ENCODE results near the gene CES2.
"Not testable (repeated sequence)": the region's sequence is repeated elsewhere in the genome, so short reads cannot be mapped to it uniquely, and the experiment has no call there.

The CES2 gene, protein sequence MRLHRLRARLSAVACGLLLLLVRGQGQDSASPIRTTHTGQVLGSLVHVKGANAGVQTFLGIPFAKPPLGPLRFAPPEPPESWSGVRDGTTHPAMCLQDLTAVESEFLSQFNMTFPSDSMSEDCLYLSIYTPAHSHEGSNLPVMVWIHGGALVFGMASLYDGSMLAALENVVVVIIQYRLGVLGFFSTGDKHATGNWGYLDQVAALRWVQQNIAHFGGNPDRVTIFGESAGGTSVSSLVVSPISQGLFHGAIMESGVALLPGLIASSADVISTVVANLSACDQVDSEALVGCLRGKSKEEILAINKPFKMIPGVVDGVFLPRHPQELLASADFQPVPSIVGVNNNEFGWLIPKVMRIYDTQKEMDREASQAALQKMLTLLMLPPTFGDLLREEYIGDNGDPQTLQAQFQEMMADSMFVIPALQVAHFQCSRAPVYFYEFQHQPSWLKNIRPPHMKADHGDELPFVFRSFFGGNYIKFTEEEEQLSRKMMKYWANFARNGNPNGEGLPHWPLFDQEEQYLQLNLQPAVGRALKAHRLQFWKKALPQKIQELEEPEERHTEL

DNA sequence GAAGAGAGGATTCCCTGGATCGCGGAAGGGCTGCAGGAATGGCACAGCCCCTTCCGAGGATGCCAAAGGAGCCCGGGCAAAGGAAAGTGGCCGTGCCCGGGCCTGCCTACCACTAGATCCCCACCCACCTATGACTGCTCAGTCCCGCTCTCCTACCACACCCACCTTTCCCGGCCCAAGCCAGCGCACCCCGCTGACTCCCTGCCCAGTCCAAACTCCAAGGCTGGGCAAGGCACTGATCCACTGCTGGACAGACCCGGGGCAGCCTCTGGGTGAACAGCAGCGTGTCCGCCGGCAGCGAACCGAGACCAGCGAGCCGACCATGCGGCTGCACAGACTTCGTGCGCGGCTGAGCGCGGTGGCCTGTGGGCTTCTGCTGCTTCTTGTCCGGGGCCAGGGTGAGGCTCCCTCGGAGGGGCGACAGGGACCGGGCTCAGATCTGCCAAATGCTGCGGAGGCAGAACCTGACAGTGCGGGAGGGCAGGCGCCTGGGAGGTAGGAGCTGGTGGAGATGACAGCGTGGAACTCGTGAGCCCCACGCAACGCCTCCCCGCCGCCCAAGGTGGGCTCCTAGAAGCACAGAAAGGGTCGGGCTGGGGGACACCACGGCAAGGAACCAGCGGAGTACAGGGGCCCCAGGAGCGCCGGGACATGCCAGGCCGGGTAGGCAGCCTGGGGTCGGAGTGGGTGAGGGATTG, at the start of gene CES2:
Gene CES2 (plus strand): TSS at position 203 of the 698 bp plus-strand sequence. CDS start 120 bp downstream, at position 323.
- peak within 1 kb of the TSS; percentile 98 to 100 for H3K4me3 Mint-ChIP-seq
- H3K27ac Mint-ChIP-seq: peak within 1 kb of the TSS; percentile 97 to 99
- H3K27me3 Mint-ChIP-seq: no peaks in the 10 kb centered on the region
- no peak for ATAC-seq
- peaks cover 73% of the 10 kb centered on the region for H3K4me1 Mint-ChIP-seq
- H3K9me3 Mint-ChIP-seq: no peaks in the 10 kb centered on the region
- no peak for DNase-seq

DNA sequence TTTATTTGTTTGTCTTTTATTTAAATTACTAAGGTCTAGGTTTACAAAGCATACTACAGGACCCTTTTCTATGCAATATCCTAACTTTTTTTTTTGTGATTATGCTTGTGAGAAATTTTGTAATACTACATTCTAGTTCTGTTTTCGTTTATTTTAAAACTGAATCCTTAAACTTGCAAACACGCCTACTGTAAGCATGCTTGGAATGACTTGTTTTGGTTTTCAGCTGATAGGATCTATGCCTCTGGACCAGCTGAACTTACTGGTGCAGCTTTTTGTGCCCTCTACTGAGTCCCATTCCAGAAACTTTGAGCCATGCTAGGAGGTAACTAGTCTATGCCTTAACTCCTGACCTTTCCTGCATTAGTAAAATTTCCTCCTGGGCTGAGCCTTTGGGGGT, 49.0 kb upstream of the CES2 start:
- Mint-ChIP-seq H3K27me3 (no peaks in the 10 kb centered on the region), H3K9me3 (no peaks in the 10 kb centered on the region), H3K4me3 (no peak overlapping the region), H3K27ac (no peak overlapping the region), H3K4me1 (peaks cover 56% of the 10 kb centered on the region)
- DNase-seq (no peak), ATAC-seq (no peak)

DNA sequence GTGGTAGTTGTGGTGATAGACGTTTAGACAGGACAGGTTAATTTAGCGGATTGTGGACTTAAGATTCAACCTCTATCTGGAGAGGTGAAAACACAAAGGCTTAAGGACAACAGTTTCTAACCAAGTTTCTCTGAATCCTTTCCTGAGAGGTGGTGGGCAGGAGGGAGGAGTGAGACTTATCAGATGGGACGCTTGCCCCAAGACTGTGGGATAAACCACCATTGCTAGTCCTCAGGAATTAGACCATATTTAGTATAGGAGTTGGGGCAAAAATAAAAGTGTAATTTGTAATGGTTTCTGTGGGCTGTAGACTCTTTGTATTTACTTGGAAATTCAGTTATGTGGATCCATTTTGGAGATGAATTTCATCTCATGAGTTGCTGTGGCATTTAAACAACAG, 48.4 kb upstream of the CES2 start:
- Mint-ChIP-seq H3K4me3 (no peak overlapping the region), H3K9me3 (no peaks in the 10 kb centered on the region), H3K4me1 (peaks cover 52% of the 10 kb centered on the region), H3K27me3 (no peaks in the 10 kb centered on the region), H3K27ac (no peak overlapping the region)
- ATAC-seq (no peak), DNase-seq (no peak)

DNA sequence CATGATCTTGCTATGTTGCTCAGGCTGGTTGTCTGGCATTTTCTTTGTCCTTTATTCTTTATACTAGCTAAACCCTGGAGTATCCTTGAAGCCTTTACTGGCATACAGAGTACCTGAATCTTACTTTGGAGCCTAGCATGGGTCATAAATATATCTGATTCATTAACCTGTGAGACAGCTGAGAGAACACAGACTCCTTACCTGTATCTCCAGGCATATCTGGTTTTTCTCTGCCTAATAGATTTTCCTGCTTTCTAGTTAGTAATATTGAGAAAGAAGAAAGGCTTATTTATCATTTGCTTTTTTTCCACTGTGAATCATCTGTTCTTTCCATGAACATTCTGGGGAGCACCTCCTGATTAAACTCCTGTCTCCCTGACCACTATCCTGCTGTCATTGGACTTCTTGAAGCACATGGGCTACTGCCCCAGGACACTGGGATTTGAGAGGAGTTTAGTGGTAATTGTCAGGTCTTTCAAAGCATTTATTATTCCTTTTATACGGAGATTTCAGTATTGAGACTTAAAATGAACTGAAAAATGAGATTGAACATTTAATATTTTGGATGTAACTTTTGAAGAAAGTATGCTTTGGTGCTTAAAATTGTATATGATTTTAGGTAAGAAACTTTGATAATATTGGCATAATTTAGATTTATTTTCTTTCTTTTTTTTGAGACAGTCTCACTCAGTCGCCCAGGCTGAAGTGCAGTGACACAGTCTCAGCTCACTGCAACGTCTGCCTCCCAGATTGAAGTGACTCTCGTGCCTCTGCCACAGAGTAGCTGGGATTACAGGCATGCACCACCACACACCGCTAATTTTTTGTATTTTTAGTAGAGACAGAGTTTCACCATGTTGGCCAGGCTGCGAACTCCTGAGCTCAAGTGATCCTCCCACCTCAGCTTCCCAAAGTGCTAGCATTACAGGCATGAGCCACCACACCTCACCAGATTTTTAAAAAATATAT, 46.4 kb upstream of the CES2 start:
- DNase-seq (no peak), ATAC-seq (no peak)
- peaks cover 52% of the 10 kb centered on the region for H3K4me1 Mint-ChIP-seq
- H3K27me3 Mint-ChIP-seq: no peaks in the 10 kb centered on the region
- no peaks in the 10 kb centered on the region for H3K9me3 Mint-ChIP-seq
- peak overlapping the region; percentile 59 to 79 for H3K27ac Mint-ChIP-seq
- no peak overlapping the region for H3K4me3 Mint-ChIP-seq

DNA sequence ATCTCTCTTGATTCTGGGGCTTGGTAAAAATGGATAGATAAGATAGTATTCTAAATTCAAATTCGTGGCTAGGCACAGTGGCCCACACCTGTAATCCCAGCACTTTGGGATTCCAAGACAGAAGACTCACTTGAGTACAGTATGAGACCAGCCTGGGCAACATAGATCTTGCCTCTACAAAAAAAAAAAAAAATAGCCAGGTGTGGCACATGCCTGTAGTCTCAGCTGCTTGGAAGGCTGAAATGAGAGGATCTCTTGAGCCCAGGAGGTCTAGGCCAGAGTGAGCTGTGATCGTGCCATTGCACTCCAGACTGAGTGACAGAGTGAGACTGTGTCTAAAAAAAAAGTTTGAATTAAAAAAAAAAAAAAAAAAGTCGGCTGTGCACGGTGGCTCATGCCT, 45.7 kb upstream of the CES2 start:
- Mint-ChIP-seq H3K4me1 (peaks cover 48% of the 10 kb centered on the region), H3K27me3 (no peaks in the 10 kb centered on the region)

DNA sequence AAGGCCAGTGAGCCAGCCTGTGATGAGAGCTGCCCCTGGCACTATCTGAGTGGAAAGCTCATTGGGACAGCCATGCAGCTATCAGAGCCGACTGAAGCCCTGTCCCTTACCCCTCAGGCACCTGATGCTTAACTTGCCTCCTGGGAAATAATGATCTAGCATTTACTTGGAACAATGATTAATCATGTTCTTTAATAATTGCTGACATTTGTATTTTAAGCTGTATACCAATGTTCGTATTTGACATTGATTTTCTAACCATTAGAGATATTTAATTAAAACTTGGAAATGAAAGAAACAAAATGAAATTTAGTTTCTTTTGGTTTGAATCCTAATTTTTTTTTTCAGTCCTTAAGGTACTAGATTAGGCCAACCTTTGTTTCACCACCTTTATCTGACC, 44.5 kb upstream of the CES2 start:
- DNase-seq: no peak
- Mint-ChIP-seq H3K27me3 (no peaks in the 10 kb centered on the region), H3K9me3 (no peaks in the 10 kb centered on the region), H3K4me1 (peaks cover 48% of the 10 kb centered on the region), H3K27ac (no peak overlapping the region), H3K4me3 (no peak overlapping the region)
- no peak for ATAC-seq

More for the DNA sequence above, 45.7 kb upstream of the CES2 start:
- DNase-seq: no peak
- no peak overlapping the region for H3K4me3 Mint-ChIP-seq
- no peaks in the 10 kb centered on the region for H3K9me3 Mint-ChIP-seq
- H3K27ac Mint-ChIP-seq: peak overlapping the region; percentile 55 to 59
- ATAC-seq: no peak

DNA sequence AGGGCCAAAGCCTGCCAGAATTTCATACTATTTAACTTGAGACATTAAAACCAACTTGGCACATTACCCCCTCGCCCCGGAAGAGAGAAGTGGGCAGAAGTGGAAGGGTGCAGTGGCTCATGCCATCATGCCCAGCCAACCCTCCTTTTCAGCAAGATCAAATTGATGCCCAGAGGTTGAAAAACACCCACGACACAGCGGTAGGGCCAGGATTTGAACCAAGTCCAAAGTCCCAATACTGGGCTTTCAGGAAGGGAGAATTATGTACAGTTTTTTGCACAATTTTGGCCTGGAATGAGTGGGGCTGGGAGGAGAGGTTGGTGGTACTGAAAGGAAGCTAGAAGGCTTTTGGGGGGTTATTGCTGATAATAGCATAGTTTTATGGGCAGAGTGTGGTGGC, 44.0 kb upstream of the CES2 start:
- Mint-ChIP-seq H3K27ac (no peak overlapping the region), H3K9me3 (no peaks in the 10 kb centered on the region)

DNA sequence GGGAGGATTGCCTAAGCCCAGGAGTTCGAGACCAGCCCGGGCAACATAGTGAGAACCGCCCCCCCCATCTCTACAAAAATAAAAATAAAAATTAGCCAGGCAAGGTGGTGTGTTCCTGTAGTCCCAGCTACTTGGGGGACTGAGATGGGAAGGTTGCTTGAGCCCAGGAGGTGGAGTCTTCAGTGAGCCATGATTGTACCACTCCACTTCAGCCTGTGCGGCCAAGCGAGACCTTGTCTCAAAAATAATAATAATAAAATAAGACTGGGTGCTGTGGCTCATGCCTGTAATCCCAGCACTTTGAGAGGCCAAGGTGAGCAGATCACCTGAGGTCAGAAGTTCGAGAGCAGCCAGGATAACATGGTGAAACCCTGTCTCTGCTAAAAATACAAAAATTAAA, 43.5 kb upstream of the CES2 start:
- DNase-seq (no peak), ATAC-seq (no peak)
- H3K4me1 Mint-ChIP-seq: peaks cover 46% of the 10 kb centered on the region
- H3K9me3 Mint-ChIP-seq: no peaks in the 10 kb centered on the region
- no peaks in the 10 kb centered on the region for H3K27me3 Mint-ChIP-seq
- no peak overlapping the region for H3K27ac Mint-ChIP-seq
- no peak overlapping the region for H3K4me3 Mint-ChIP-seq

More for the DNA sequence above, 44.0 kb upstream of the CES2 start:
- DNase-seq (no peak), ATAC-seq (no peak)
- peaks cover 50% of the 10 kb centered on the region for H3K4me1 Mint-ChIP-seq
- no peaks in the 10 kb centered on the region for H3K27me3 Mint-ChIP-seq
- no peak overlapping the region for H3K4me3 Mint-ChIP-seq

DNA sequence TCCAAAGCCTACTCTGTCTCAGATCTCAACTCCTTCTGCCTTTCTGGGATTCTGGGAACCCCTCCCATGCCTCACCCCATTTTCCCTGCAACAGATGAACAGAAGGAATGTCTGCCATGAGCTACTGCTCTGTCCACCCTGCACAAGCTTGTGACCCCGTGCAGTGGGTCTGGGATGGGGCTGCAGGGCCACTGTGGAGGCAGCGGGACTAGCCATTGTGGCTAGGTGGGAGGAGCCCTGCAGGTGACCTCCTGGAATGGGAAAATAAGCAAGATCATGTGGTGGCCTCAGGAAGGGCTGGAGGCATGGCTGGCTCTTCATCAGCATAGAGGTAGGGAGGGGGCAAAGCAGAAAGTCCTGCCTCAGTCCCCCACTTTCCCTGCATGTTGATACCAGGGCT, 41.3 kb upstream of the CES2 start:
- ATAC-seq: no peak
- Mint-ChIP-seq H3K27ac (no peak overlapping the region), H3K27me3 (no peaks in the 10 kb centered on the region), H3K9me3 (no peaks in the 10 kb centered on the region), H3K4me1 (peaks cover 25% of the 10 kb centered on the region), H3K4me3 (no peak overlapping the region)
- DNase-seq: no peak

DNA sequence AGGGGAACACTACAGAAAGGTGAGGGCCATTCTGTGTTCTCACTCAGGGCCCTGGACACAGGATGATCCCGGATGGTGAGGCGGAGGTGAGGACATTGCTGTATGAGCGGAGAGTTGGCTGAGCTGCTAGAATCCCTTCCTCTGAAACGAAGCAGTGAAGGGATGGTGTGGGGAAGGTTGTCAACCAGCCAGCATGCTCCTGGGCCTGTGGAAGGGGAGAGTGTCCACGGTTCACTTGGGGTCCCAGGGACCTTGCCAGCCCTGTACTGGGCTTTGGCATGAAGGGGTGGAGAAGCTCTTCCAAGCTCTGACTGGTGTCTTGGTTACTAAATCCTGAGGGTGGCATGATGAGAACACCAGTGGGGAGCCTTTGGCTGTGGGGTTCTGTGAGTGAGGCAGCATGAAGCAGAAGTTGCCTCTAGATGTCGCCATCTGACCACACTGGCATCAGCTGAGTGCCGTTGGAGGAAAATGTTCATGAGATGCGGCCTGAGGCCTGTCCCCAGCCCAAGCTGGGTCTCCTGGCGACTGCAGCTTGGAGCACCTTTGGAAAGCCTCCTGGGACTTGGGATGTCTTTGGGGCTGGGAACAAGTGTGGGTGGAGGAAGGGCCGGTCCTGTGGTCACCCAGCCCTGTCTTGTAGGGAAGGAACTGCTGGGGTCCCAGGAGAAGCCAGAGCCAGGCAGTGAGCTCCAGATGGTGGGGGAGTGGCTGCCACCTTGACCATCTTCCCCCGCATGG, 40.2 kb upstream of the CES2 start:
- no peak overlapping the region for H3K4me3 Mint-ChIP-seq
- peak; percentile 49 to 63 for DNase-seq
- no peak overlapping the region for H3K27ac Mint-ChIP-seq
- ATAC-seq: peak; percentile 92
- no peaks in the 10 kb centered on the region for H3K9me3 Mint-ChIP-seq
- H3K27me3 Mint-ChIP-seq: no peaks in the 10 kb centered on the region
- H3K4me1 Mint-ChIP-seq: peaks cover 25% of the 10 kb centered on the region

DNA sequence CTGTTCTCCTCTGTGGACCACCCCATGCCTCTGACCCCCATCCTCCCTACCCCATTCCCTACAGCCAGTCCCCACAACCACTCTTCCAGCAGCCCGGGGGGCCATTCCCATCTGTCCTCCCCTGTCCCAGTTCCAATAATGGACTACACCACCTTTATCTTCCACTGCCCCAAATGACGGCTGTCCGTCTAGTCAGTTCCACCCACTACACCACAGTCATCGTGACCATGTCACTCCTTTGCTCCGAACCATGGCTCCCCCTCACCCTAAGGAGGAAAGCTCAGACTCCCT, 39.7 kb upstream of the CES2 start:
- no peak overlapping the region for H3K4me3 Mint-ChIP-seq
- no peaks in the 10 kb centered on the region for H3K9me3 Mint-ChIP-seq
- no peak for DNase-seq
- no peak for ATAC-seq
- peaks cover 25% of the 10 kb centered on the region for H3K4me1 Mint-ChIP-seq
- H3K27me3 Mint-ChIP-seq: no peaks in the 10 kb centered on the region
- no peak overlapping the region for H3K27ac Mint-ChIP-seq

DNA sequence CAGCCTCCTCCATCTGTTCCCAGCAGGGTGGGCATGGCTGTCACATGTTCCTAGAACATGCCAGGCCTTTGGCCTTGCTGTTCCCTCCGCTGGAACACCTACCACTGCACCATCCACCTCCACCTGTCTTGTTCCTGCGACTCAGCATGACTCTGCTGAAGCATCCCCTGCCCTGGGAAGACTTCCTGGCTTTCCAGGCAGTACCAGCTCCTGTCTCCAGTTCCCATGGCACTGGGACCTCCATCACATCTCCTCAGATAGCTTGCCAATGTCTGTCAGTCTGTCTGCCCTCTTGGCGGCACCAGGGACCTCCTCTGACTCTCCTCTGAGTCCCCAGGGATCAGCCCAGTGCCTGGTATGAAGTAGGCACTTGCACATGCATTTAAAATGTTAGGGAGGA, 39.3 kb upstream of the CES2 start:
- H3K9me3 Mint-ChIP-seq: no peaks in the 10 kb centered on the region
- ATAC-seq (no peak), DNase-seq (no peak)
- H3K27ac Mint-ChIP-seq: peak overlapping the region in 1 of 2 donors; percentile 4
- no peak overlapping the region for H3K4me3 Mint-ChIP-seq
- peaks cover 25% of the 10 kb centered on the region for H3K4me1 Mint-ChIP-seq
- H3K27me3 Mint-ChIP-seq: no peaks in the 10 kb centered on the region

DNA sequence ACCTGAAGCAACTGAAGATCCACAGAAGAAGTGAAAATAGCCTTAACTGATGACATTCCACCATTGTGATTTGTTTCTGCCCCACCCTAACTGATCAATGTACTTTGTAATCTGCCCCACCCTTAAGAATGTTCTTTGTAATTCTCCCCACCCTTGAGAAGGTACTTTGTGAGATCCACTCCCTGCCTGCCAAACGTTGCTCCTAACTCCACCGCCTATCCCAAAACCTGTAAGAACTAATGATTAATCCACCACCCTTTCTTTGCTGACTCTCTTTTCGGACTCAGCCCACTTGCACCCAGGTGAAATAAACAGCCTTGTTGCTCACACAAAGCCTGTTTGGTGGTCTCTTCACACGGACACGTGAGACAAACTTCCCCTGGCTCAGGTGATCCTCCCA, 38.6 kb upstream of the CES2 start:
- not testable (repeated sequence) for DNase-seq, H3K27ac Mint-ChIP-seq, H3K4me3 Mint-ChIP-seq, H3K27me3 Mint-ChIP-seq, ATAC-seq, H3K9me3 Mint-ChIP-seq
- H3K4me1 Mint-ChIP-seq: peaks cover 25% of the 10 kb centered on the region

DNA sequence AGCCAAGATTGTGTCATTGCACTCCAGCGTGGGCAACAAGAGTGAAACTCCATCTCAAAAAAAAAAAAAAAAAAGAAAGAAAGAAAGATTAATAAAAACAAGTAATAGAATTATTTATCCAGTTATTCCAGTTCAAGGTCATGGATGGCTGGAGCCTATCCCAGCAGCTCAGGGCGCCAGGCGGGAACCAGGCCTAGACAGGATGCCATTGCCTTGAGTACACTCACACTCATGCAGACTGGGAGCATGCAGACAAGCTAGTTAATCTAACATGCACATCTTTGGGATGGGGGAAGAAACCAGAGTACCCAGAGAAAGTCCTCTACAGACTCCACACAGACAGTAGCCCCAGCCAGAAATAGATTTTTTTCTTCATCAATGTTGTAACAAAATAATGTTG, 37.1 kb upstream of the CES2 start:
- Mint-ChIP-seq H3K27ac (no peak overlapping the region), H3K4me3 (no peak overlapping the region), H3K27me3 (no peaks in the 10 kb centered on the region), H3K4me1 (peaks cover 16% of the 10 kb centered on the region), H3K9me3 (no peaks in the 10 kb centered on the region)
- DNase-seq (no peak), ATAC-seq (no peak)

DNA sequence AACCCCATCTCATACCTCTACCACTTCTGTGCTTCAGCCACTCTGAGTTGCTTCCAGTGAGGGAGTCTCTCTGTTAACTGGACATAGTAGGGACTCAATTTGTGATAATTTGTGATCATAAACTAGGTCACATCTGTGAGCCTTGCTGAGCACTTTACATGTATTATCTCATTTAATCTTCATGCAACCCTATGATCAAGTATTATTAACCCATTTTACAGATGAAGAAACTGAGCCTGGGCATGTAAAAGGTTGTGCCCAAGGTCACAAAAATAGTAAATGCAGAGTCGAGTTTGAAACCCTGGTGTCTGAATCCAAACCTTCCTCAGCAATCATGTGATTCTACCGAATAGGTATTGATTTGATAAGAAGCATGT, 36.4 kb upstream of the CES2 start:
- H3K27ac Mint-ChIP-seq: peak overlapping the region; percentile 21 to 66

More for the DNA sequence above, 36.4 kb upstream of the CES2 start:
- Mint-ChIP-seq H3K9me3 (no peaks in the 10 kb centered on the region), H3K4me1 (peaks cover 15% of the 10 kb centered on the region), H3K27me3 (no peaks in the 10 kb centered on the region), H3K4me3 (no peak overlapping the region)
- ATAC-seq: no peak
- DNase-seq: no peak
